ENCODE data around the gene LGALS3BP.

Gene LGALS3BP

DNA sequence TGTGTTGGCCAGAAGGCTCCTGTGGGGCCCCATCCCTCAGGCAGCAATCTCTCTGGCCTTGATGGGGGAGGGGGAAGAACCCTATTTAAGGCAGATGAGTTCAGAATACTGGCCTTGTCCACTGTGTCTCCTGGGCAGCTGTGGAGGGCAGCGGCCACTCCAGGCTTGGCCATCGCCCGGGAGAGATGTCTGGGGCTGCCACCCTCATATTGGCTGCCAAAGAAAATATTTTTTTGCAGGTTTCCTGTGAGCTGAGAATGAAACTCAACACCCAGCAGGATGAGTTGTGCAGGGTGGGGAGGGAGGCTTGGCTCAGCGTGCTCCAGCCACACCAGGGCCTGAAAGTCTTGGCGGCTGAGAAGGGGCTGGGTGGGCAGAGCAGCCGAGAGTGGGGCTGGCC lies 40.1 kb downstream of the LGALS3BP start:
- DNase-seq (ENCODE audit: low read depth) = no peak

DNA sequence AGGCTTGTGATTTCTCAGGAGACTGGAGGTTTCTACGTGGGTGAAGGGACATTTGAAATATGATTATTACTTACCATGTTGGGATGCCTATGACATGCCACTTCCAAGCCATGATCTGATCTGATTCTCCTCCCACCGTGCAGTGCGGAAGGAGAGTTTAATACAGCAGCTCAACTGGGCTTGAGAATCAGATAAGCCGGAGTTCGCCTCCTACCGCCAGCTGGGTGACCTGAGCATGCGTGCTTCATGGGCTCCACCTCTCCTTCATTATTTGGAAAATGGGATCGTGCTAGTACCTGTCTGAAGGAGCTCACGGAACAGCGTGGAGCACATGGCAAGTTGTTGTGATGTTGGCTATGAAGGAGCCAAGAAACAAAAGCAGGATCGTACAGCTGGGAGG lies 42.2 kb downstream of the LGALS3BP start:
- no peak for DNase-seq (ENCODE audit: low read depth)

DNA sequence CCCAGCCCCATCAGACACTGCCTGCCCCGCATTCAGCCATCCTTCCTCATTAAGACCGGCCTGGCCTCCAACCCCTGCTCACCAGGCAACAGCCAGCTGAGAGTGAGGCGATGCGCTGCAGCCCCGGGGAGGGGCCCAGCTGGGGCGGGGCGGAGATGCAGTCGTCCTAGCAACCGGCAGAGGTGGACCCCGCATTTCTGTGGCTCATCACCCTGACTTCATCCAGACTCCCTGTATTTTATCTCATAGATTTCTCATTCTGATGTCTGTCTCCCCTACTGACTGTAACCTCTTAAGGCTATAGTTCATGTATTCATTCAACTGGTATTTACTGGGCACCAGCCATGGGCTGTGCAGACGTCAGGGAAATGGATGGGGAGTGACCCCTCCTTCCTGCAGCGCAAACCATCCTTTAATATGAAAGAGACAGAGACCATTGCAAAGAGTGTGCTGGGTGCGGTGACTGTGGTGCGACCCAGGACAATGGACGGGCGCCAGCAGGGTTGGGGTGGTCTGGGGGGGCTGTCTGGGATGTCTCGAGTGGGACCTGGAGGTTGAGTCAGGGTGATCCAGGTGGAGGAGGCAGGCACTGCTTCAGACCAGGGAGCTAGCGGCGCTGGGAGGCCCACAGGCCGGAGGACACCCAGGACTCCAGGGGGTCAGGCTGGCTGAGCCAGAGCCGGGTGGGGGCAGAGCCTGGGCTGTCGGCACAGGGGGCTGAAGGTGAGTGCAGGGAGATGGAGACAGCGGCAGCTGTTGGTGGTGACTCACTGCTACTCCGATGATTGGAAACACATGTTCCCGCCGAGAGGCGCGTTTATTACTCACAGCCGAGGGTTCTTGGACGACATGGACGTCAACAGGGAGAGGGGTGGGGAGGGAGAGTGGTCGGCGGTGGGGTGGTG lies 44.1 kb downstream of the LGALS3BP start:
- DNase-seq (ENCODE audit: low read depth) = peak; percentile 93

DNA sequence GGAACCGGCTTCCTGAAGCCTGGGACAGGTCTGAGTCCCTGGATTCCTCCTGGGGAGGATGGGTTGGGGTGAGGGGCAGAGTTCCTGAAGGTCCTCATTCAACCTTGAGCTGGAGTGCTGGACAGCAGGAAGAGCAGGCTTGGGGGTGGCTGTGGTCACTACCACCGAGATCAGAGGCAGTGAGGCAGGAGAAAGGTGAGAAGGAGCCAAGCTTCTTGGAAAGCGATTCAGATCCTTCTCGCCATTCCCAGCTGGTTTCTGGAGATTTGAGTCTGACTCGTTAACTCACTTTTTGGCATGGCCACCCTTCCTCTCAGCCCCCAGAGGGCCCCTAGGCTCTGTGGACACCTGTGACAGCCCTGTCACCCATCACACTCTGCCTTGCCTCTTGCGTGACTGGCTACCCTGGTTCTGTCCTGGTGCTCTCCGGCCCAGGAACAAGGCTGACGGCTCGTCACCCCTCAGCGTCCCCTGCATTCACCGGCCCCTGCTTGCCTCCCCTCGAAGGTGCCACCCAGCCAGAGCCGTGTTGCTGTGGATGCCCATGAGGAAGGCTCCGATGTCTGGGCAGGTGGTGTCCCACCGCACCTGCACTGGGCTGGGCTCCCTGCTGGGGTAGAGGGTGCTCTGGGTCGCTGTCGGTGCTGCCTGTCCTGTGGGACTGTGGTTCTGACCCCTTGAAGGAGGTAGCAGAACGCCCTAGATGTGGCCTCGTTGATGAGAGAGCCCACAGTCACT lies 44.9 kb downstream of the LGALS3BP start:
- DNase-seq (ENCODE audit: low read depth) = no peak

DNA sequence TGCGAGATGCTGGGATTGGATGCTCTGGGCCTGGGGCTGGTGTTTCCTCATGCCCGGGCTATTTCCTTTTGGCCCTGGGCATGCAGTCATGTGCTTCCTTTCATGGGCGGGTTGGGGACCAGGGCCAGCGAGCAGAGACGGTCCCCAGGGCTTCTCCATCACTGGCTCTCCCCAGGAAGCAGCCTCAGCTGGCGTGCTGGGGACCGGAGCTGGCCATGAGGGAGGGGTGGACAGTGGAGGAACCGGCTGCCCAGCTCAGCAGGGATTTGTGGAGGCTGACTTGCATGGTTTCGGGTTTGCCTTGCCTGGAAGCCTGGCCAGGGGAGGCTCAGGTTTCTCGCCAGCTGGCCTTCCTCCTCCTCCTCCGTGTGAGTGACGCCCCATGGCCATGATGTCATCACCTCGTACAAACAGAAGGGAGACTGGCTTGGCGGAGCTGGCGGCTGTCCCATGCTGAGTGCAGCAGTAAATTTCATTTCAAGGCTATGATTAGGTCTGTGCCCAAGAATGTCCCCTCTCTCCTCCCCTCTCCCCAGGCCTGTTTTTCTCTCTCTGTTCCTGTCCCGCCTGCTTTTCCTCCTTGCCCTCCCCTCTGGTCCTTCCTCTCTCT lies 45.7 kb downstream of the LGALS3BP start:
- peak; percentile 99 for DNase-seq (ENCODE audit: low read depth)

DNA sequence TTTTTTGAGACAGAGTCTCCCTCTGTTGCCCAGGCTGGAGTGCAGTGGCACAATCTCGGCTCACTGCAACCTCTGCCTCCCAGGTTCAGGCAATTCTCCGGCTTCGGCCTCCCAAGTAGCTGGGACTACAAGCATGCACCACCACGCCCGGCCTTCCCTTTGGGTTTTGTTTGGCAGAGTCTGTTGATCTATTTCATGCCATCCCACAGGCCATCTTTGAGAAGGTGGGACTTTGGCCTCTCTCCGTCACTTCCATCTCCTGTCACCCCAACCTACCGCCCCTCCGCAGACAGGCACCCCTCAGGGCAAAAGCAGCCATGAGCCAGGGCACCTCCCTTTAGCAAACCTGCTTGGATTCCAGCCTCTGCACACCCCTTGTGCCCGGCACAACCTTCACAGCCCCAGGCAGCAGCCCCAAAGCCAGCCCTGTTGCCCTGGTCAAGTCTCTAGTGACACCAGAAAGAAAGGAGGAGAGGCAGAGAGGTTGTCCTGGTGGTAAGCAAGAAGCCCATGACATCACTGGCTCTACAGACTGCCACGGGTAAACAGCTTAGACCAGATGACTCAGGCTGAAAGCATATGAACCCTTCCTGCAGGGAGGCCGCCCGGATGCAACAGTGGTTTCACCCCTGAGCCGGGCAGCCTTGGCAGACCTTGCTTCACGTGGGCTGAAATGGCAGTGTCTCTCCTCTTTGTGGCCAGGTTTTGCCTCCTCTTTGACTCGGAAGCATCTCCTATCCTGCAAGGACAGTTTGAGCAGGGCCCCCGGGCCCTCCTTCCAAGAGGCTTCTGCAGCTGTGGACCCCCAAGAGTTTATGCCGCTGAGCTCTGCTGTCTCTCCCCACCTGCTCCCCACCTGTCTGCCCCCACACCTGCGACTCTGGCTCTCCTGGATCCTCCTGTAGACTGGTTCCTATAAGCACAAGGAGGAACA lies 46.4 kb downstream of the LGALS3BP start:
- peak; percentile 91 for DNase-seq (ENCODE audit: low read depth)

DNA sequence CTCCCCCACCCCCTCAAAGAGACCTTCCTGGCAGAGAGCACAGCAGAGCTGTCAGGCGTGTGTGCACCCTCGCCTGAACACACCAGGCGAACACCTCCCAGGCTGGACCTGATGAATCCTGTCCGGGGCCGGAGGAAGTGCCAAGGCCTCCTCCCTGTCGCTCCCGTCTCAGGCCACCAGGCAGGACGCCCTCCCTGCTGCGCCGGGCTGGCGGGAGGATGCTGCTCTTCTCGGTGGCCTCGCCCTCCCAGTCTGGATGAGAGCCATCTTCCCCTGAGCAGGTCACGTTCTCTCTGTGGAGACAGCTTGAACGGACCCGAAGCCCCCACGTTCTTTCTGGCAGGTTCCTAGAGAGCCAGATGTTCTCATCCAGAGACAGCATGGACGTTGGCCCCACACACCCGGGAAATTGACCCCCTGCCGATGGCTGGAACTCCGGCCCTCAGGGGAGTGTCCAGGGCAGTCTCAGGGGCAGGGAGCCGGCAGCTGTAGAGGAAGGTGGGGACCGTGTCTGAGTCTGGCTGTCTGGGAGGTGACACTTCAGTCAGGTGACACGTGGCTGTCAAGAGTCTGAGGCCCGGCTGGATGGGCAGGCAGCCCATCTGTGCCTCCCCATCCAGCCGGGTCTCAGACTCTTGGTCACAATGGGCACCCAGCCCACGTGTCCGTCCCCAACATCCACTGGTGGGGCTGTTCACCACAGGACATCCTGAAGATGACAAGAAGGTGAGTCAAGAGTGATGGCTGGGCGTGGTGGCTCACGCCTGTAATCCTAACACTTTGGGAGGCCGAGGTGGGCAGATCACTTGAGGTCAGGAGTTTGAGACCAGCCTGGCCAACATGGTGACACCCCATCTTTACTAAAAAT lies 49.6 kb downstream of the LGALS3BP start:
- no peak for DNase-seq (ENCODE audit: low read depth)

DNA sequence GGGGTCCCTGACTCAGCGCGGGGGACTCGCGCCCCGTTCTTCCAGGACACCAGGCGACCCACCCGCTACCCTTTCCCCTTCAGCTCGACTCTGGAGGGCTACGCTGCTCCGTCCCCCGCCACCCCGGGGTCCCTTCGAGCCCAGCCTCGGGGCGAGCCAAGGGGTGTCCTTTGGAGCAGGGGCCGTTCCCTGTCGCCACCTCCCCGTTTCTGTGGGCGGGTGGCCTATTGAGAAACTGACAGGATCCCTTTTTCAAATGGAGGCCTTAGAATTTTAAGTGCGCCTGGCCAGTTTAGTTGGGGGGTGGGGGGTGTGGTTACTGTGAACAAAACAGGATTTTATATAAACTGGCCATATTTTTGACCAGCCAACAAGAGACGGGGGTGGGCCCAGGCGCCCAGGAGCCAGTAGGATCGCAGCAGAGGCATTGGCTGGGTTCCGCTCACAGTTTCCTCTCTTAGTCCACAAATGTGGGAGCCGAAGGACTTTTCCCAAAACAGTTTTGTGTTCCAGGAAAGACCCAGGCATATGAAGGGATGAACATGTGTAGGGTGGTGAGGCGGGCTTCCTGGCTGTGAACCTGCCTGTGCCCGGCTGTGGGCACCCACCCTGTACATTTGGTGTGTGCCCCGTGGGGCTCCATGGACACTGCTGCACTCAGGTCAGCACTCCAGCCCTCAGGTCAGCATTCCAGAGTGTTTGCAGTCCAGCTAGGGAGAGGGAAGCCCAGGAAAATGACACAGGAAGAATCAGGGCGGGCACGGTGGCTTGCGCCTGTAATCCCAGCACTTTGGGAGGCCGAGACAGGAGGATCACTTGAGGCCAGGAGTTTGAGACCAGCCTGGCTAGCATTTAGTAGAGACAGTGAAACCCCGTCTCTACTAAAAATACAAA lies 53.8 kb downstream of the LGALS3BP start:
- DNase-seq (ENCODE audit: low read depth) = peak; percentile 76

DNA sequence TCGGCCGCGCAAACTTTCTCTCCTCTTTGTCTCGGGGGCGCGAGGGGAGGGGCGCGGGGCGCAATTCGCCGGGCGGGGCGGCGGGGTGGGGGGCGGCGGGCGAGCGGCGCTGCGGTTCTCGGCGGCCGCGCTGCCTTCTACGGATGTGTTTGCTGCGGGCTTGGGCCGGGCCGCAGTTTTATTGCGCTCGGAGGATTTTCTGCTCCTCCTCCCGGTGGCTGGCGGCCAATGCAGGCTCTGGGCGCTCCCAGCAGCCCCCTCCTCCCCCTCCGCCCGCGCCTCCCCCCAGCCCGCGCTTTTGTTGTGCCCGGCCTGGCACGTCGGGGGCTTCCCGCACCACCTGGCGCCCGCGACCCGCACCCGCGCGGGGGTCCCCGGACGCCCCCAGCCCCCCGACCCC lies 54.5 kb downstream of the LGALS3BP start, which contains the start of gene TIMP2:
TIMP2 (minus strand) TSS at position 154 of the 400 bp plus-strand sequence. CDS start 299 bp downstream, outside the sequence.
- no peak for DNase-seq (ENCODE audit: low read depth)

DNA sequence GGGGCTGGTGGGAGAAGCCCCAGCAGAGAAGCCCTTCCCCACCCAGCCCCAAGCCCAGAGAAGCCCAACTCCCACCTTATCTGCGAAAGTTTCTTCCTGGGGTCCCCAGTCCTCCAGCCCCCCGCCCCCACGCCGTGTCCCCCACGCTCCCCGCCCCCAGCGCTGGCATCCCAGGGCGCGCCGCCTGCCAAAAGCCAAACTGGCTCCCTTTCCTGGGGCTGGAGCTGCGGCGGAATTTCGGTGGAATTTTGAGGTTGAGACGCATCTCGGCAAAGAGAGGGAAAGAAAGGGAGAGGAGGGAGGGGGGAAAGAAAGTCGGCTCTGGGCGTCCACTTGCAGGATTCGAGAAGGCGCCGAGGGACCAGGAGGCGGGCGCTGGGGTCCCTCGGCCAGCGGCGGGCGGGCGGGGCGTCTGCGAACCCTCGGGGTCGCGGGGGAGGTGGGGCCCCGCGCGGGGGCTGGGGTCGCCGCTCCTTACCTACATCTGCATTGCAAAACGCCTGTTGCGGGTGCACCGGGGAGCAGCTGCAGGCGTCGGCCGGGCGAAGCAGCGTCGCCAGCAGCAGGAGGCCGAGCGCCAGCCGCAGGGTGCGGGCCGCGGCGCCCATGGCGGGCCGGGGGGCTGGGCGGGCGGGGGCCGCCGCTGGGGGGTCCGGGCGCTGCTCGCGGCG lies 55.1 kb downstream of the LGALS3BP start:
- no peak for DNase-seq (ENCODE audit: low read depth)

DNA sequence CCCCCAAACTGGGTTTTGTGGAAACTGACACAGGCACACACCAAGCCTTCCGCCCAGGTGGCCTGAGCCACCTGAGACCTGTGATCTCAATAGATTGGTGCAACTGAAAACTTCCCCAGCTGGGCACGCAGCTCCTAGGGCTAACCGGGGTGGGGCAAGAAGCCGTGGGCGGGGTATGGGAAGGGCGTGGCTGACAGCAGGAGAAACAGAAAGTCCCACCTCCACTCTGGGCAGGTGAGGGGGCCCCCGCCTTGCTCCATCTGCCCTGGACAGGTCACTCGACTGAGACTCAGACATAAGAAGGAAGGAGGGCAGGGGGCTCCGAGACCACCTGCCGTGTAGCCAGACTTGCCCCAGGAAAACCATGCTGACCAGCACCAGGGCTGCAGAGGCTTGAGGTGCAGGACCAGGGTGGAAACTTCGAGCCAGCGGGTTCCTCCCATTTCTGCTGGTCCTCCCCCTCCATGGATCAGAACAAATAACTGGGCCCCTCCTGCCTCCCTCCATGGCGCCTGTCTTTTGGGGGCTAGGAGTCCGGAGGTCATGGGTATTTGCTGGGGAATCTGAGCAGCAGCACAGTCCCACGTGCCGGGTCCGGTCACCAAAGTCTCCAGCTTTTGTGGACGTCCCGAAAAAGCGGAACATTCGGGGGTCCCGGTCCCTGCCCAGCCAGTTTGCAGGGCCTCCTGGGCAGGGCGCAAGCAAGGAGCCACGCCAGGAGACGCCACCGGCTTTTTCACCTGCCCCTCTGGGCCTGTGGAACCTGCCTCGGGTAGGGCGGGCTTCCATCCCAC lies 55.9 kb downstream of the LGALS3BP start:
- DNase-seq (ENCODE audit: low read depth) = no peak

DNA sequence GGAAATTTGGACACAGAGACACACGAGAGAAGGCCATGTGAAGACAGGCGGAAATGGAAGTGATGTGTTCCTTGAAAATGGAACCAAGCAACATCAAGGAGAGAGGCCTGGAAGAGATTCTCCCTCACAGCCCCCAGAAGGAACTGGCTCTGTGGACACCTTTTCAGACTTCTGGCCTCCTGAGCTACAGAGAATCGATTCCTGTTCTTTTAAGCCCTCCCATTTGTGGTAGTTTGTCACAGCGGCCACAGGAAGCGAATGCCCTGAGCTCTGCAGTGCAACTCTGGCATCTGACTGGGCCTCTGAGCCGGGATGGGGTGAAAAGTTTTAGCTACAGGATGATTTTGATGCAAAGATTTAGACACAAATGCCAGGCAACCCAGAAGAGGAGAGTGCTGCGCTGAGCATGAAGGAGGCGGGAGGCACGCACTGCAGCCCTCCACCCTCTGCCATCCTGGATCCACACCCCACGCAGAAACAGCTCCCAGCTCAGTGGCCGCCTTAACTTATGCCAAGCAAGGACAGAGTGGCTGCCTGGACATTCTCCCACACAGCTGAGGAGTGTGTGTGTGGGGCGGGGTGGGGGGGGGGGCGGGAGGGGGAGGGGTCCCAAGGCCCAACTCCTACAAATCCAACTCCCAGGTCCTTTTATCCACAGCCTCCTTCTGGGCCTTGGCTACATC lies 56.8 kb downstream of the LGALS3BP start:
- no peak for DNase-seq (ENCODE audit: low read depth)

DNA sequence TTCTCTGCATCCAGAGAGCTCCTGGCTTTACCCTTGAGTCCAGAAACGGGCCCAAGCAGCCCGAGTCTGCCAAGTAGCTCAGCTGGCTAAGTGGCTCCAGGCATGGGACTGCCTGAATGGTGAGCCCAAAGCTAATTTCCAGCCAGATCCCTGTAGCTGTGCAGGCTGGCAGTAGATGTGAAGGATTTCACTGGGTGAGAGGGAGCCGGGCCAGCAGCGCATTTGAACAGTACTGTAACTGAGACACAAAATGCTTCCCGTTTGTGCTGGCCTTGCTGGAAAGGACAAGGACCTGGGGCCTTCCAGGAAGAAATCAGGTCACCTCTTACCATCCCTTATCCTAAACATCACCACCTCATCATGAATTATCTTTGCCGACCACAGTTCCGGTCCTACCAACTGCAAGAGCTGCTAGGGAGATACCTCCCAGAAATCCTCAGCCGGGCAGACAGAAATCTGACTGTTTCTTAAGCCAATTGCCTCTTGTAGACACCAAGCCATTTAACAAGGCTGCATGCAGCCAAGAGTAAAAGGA lies 58.2 kb downstream of the LGALS3BP start:
- DNase-seq (ENCODE audit: low read depth) = no peak

Data from GM04504 (cell line).